ENCODE data around the gene SLC27A2. TPM values are rescaled to one million over a fixed set of nuclear protein-coding genes. Genes with fewer than 3 reads are reported as not detected.

The SLC27A2 gene
- total RNA-seq, 1 experiment from 2014 or later: 7.0 TPM

DNA sequence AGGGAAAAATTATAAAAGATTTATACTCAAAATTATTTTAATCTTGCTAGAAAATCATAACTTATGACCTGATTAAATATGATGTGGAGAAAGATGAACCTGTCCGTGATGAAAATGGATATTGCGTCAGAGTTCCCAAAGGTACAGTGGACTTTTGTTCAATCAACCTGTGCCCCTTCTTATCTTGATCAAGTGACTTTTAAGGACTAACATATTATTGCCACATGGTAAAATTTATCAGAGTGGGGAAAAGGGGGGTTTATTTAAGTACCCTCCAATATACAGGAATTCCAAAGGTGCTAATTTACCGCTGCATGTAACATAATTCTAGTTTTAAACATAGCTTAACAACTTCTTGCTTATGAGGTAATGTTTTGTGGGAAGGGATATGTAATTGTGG lies 43.9 kb downstream of the SLC27A2 start:
- H2BK5ac ChIP-seq (ENCODE audit: insufficient read length, low read length): no peak overlapping the region
- no peak overlapping the region for H3K4ac ChIP-seq (ENCODE audit: low read depth, low read length)
- DNase-seq: no peak
- H3K4me1 ChIP-seq (ENCODE audit: insufficient read depth, low read length): no peaks in the 10 kb centered on the region
- no peak overlapping the region for H2BK12ac ChIP-seq (ENCODE audit: insufficient read length, low read depth, low read length)
- no peak overlapping the region for H3K56ac ChIP-seq (ENCODE audit: insufficient read length, low read depth, low read length)
- H3K14ac ChIP-seq (ENCODE audit: insufficient read depth, low read length): no peak overlapping the region
- H3K23me2 ChIP-seq (ENCODE audit: insufficient read length, low read depth, low read length, poor library complexity, severe bottlenecking): no peaks in the 10 kb centered on the region
- Mint-ChIP-seq H3K27me3 (ENCODE audit: low read depth) (no peaks in the 10 kb centered on the region), H3K4me1 (no peaks in the 10 kb centered on the region), H3K36me3 (ENCODE audit: insufficient read depth in 1 of 3, low read depth in 3 of 3) (no peaks in the 10 kb centered on the region; a peak in 2 of 7 replicates), H3K27ac (no peak overlapping the region), H3K4me3 (no peak overlapping the region), H3K9me3 (no peaks in the 10 kb centered on the region)
- H2AK5ac ChIP-seq (ENCODE audit: insufficient read length, low read length): no peak overlapping the region
- no peak overlapping the region for H3K4me2 ChIP-seq (ENCODE audit: insufficient read depth, insufficient read length, low read length)
- no CpG with 5 or more reads among the region's 3 CpGs for WGBS (ENCODE audit: extremely low coverage, insufficient read length, low lambda C conversion rate)
- H2BK120ac ChIP-seq (ENCODE audit: low read depth, low read length, poor library complexity, severe bottlenecking): no peak overlapping the region
- TF ChIP-seq, protein P1, sequence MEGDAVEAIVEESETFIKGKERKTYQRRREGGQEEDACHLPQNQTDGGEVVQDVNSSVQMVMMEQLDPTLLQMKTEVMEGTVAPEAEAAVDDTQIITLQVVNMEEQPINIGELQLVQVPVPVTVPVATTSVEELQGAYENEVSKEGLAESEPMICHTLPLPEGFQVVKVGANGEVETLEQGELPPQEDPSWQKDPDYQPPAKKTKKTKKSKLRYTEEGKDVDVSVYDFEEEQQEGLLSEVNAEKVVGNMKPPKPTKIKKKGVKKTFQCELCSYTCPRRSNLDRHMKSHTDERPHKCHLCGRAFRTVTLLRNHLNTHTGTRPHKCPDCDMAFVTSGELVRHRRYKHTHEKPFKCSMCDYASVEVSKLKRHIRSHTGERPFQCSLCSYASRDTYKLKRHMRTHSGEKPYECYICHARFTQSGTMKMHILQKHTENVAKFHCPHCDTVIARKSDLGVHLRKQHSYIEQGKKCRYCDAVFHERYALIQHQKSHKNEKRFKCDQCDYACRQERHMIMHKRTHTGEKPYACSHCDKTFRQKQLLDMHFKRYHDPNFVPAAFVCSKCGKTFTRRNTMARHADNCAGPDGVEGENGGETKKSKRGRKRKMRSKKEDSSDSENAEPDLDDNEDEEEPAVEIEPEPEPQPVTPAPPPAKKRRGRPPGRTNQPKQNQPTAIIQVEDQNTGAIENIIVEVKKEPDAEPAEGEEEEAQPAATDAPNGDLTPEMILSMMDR (conservative IDR thresholded peaks at IDR 0.05): no peak
- no peaks in the 10 kb centered on the region for H3K27me3 ChIP-seq (ENCODE audit: insufficient read depth, low read length)
- H3K27ac ChIP-seq (ENCODE audit: insufficient read length, low read depth, low read length): no peak overlapping the region
- H3K79me1 ChIP-seq (ENCODE audit: insufficient read depth, low read depth, low read length, poor library complexity, severe bottlenecking): no peaks in the 10 kb centered on the region
- no peak overlapping the region for H3K23ac ChIP-seq (ENCODE audit: insufficient read length, low read depth, low read length)
- H2BK20ac ChIP-seq (ENCODE audit: low read depth, low read length, poor library complexity, severe bottlenecking): no peak overlapping the region
- no peak overlapping the region for H3K18ac ChIP-seq (ENCODE audit: insufficient read length, low read depth, low read length)
- no peak overlapping the region for H4K91ac ChIP-seq (ENCODE audit: insufficient read length, low read depth, low read length)
- H3T11ph ChIP-seq (ENCODE audit: low read length): no peak overlapping the region
- H2BK15ac ChIP-seq (ENCODE audit: low read depth, low read length): no peak overlapping the region
- no peak overlapping the region for H2AFZ ChIP-seq (ENCODE audit: low read length)
- H4K8ac ChIP-seq (replicated peaks; ENCODE audit: insufficient read length, low read depth, low read length): no peak overlapping the region
- H4K5ac ChIP-seq (ENCODE audit: insufficient read length, low read depth, low read length): no peak overlapping the region
- no peaks in the 10 kb centered on the region for H4K20me1 ChIP-seq (ENCODE audit: control insufficient read depth, insufficient read depth, insufficient read length)
- no peak overlapping the region for H3K9ac ChIP-seq (ENCODE audit: extremely low read depth, insufficient read length, low read length)
- no peaks in the 10 kb centered on the region for H3K9me3 ChIP-seq (ENCODE audit: control insufficient read depth, low read depth, low read length)
- no peaks in the 10 kb centered on the region for H3K79me2 ChIP-seq (ENCODE audit: insufficient read depth, low read length)

Data from H9 (cell line).